Mucosa of gallbladder (tissue), 1 donor: ENCODE data around the gene HMGXB3. TPM values are rescaled to one million over a fixed set of nuclear protein-coding genes. Genes with fewer than 3 reads are reported as not detected.

Experiments used
- DNase-seq: peaks from one replicate; pipeline ENCODE4 v3.0.0-alpha.2; 2020; ENCODE audit warnings: low spot score
- total RNA-seq: library from RNA; stranded (reverse); gene quantifications from one replicate; pipeline ENCODE4 v1.2.1, GENCODE V29; 2021
- donor health status: DM: no; HTN: no; CAD: no.

The HMGXB3 gene
- 29.6 TPM for total RNA-seq

GRCh38 chr5:150000256-150000989 is at the start of gene HMGXB3, which contains the start of gene TIGD6:
TSS of gene HMGXB3 (plus strand) at chr5:150000739. CDS start at chr5:150004853, 4,114 bp downstream.
TSS of gene TIGD6 (minus strand) at chr5:150000654. CDS start at chr5:149996348, 4,306 bp downstream.
- peak; percentile 93 for DNase-seq

GRCh38 chr5:149951138-149951749 is 49.3 kb upstream of the HMGXB3 start:
- DNase-seq, result no peak

GRCh38 chr5:149953436-149954121 is 47.0 kb upstream of the HMGXB3 start:
- no peak for DNase-seq

- DNase-seq, result no peak
Observed at GRCh38 chr5:149954798-149955197, 45.7 kb upstream of the HMGXB3 start.

- no peak for DNase-seq
Observed at GRCh38 chr5:149956685-149957084, 43.9 kb upstream of the HMGXB3 start.

GRCh38 chr5:149957855-149958254 is 42.7 kb upstream of the HMGXB3 start:
- DNase-seq, result no peak

- DNase-seq, result no peak
Observed at GRCh38 chr5:149959406-149960236, 40.9 kb upstream of the HMGXB3 start.

GRCh38 chr5:149960272-149961185 is 40.0 kb upstream of the HMGXB3 start, which contains the start of gene SLC26A2:
TSS of gene SLC26A2 (plus strand) at chr5:149960758. CDS start at chr5:149977653, 16,895 bp downstream.
- peak; percentile 98 for DNase-seq

GRCh38 chr5:149961186-149961685 is 39.3 kb upstream of the HMGXB3 start:
- DNase-seq, result no peak

- DNase-seq, result no peak
Observed at GRCh38 chr5:149961957-149962409, 38.6 kb upstream of the HMGXB3 start.

- DNase-seq, result no peak
Observed at GRCh38 chr5:149962601-149963300, 37.8 kb upstream of the HMGXB3 start.

GRCh38 chr5:149963729-149964128 is 36.8 kb upstream of the HMGXB3 start:
- DNase-seq, result no peak

- DNase-seq, result no peak
Observed at GRCh38 chr5:149966946-149967345, 33.6 kb upstream of the HMGXB3 start.

- no peak for DNase-seq
Observed at GRCh38 chr5:149969181-149969930, 31.2 kb upstream of the HMGXB3 start.

- DNase-seq, result no peak
Observed at GRCh38 chr5:149975409-149975808, 25.1 kb upstream of the HMGXB3 start.

GRCh38 chr5:149979896-149980295 is 20.6 kb upstream of the HMGXB3 start:
- no peak for DNase-seq

GRCh38 chr5:149981206-149981605 is 19.3 kb upstream of the HMGXB3 start:
- no peak for DNase-seq

- DNase-seq, result no peak
Observed at GRCh38 chr5:149982505-149982904, 18.0 kb upstream of the HMGXB3 start.

- DNase-seq, result no peak
Observed at GRCh38 chr5:149988126-149988525, 12.4 kb upstream of the HMGXB3 start.
